HG03175 (cell line): ENCODE measurements around the gene NXPE2.

ENCODE experiments used
- ATAC-seq: cut with Tn5 transposase; IDR thresholded peaks from one replicate; pipeline ENCODE4 v1.9.1; 2021; ENCODE audit warnings: mild to moderate bottlenecking, moderate library complexity; ENCODE audit not compliant: unreplicated experiment

The NXPE2 gene

GRCh38 chr11:114738954-114739353, 60.6 kb downstream of the NXPE2 start:
- peak; percentile 58 for ATAC-seq

GRCh38 chr11:114745150-114745671, 66.9 kb downstream of the NXPE2 start:
- ATAC-seq: no peak

- ATAC-seq: no peak
Observed at GRCh38 chr11:114746013-114746412, 67.7 kb downstream of the NXPE2 start.
